GM12891 (cell line): ENCODE measurements around the gene PPP2R2B.

Experiments
- DNase-seq: peaks from one replicate; pipeline ENCODE4 v3.0.0; 2011; ENCODE audit warnings: low spot score; ENCODE audit not compliant: insufficient read length
- FAIRE-seq: peaks from 2 replicates; lab custom pipeline; 2011; peaks lifted over from hg19 to GRCh38; lab: Jason Lieb, UNC
- PAX5 ChIP-seq: IDR thresholded peaks from 2 replicates; pipeline ENCODE4 v1.6.1; 2011; ENCODE audit warnings: low read length, moderate library complexity, mild to moderate bottlenecking; ENCODE audit not compliant: insufficient read depth, severe bottlenecking
- POLR2A ChIP-seq: IDR thresholded peaks from 2 replicates; pipeline ENCODE4 v1.6.1; 2011; ENCODE audit warnings: low read depth, low read length, control low read depth
- POLR2AphosphoS5 ChIP-seq: IDR thresholded peaks from 2 replicates; pipeline ENCODE4 v1.6.1; 2011; ENCODE audit warnings: low read depth, low read length, control low read depth
- POU2F2 ChIP-seq: IDR thresholded peaks from 2 replicates; pipeline ENCODE4 v1.6.1; 2011; ENCODE audit warnings: low read depth, mild to moderate bottlenecking, control low read depth, low read length, moderate library complexity
- SPI1 ChIP-seq: IDR thresholded peaks from 2 replicates; pipeline ENCODE4 v1.6.1; 2011; ENCODE audit warnings: low read depth, low read length, control low read depth
- TAF1 ChIP-seq: IDR thresholded peaks from 2 replicates; pipeline ENCODE4 v1.6.1; 2011; ENCODE audit warnings: low read depth, low read length, control low read depth

Gene PPP2R2B

GRCh38 chr5:146890066-146890465 lies 11.5 kb upstream of the PPP2R2B start:
- FAIRE-seq: no peak
- DNase-seq: no peak

GRCh38 chr5:146889169-146889568 lies 10.6 kb upstream of the PPP2R2B start:
- FAIRE-seq (no peak), DNase-seq (no peak)
- no peak for TF ChIP-seq SPI1
- no peak for TF ChIP-seq POU2F2
- TF ChIP-seq TAF1: no peak
- TF ChIP-seq POLR2AphosphoS5: no peak
- TF ChIP-seq POLR2A: no peak
- TF ChIP-seq PAX5: no peak

More at GRCh38 chr5:146890066-146890465, 11.5 kb upstream of the PPP2R2B start:
- TF ChIP-seq SPI1: 0 out of 2 replicates have a peak, but pooled peaks have one; percentile 20
- TF ChIP-seq POU2F2: no peak

- no peak for FAIRE-seq
- DNase-seq: no peak
- TF ChIP-seq POLR2AphosphoS5 (no peak), SPI1 (no peak), PAX5 (no peak), POLR2A (no peak), POU2F2 (no peak), TAF1 (no peak)
These were observed 9.9 kb upstream of the PPP2R2B start for GRCh38 chr5:146888351-146888978.

- DNase-seq (no peak), FAIRE-seq (no peak)
- no peak for TF ChIP-seq POLR2A
- TF ChIP-seq POLR2AphosphoS5: no peak
- no peak for TF ChIP-seq POU2F2
- no peak for TF ChIP-seq SPI1
- TF ChIP-seq TAF1: no peak
- TF ChIP-seq PAX5: no peak
These were observed 5.6 kb upstream of the PPP2R2B start for GRCh38 chr5:146884066-146884626.

- no peak for DNase-seq
- TF ChIP-seq POLR2A (no peak), SPI1 (no peak), POLR2AphosphoS5 (no peak), POU2F2 (no peak), PAX5 (no peak), TAF1 (no peak)
- no peak for FAIRE-seq
These were observed 5.0 kb upstream of the PPP2R2B start for GRCh38 chr5:146883511-146883910.

- TF ChIP-seq POLR2AphosphoS5 (no peak), PAX5 (no peak), POU2F2 (no peak), SPI1 (no peak), POLR2A (no peak), TAF1 (no peak)
- no peak for DNase-seq
These were observed 2.4 kb upstream of the PPP2R2B start for GRCh38 chr5:146880966-146881365.

GRCh38 chr5:146877783-146878475 lies 628 bp downstream of the PPP2R2B start:
- FAIRE-seq (no peak), DNase-seq (no peak)
- TF ChIP-seq POU2F2 (no peak), POLR2A (no peak), PAX5 (no peak), SPI1 (no peak), POLR2AphosphoS5 (no peak), TAF1 (no peak)

More at GRCh38 chr5:146880966-146881365, 2.4 kb upstream of the PPP2R2B start:
- no peak for FAIRE-seq

GRCh38 chr5:146877178-146877681 lies 1.3 kb downstream of the PPP2R2B start:
- TF ChIP-seq POU2F2: no peak
- no peak for TF ChIP-seq TAF1
- no peak for TF ChIP-seq POLR2A
- no peak for TF ChIP-seq SPI1
- TF ChIP-seq PAX5: no peak
- TF ChIP-seq POLR2AphosphoS5: no peak
- no peak for DNase-seq
- no peak for FAIRE-seq

GRCh38 chr5:146873186-146873917 lies 5.2 kb downstream of the PPP2R2B start:
- no peak for FAIRE-seq

More at GRCh38 chr5:146873186-146873917, 5.2 kb downstream of the PPP2R2B start:
- DNase-seq: no peak
- TF ChIP-seq PAX5 (no peak), TAF1 (no peak), POU2F2 (no peak), SPI1 (no peak), POLR2A (no peak), POLR2AphosphoS5 (no peak)
